Gastroesophageal sphincter (tissue), 3 donors: Measurements from ENCODE around the gene ARFGAP1.

Experiments
- EP300 ChIP-seq: sonication (generic); formaldehyde crosslinking; IDR thresholded peaks from one replicate; pipeline ENCODE4 v1.6.1; 2017; ENCODE audit warnings: antibody characterized with exemption, mild to moderate bottlenecking
- POLR2A ChIP-seq, 2 donors: fragments of 450-650 bp; IDR thresholded peaks; one replicate each; pipeline ENCODE4 v1.6.1; 2017; ENCODE audit warnings: antibody characterized with exemption in 2 of 2, mild to moderate bottlenecking in 2 of 2, moderate library complexity in 1 of 2
- POLR2AphosphoS5 ChIP-seq: sonication (generic); formaldehyde crosslinking; IDR thresholded peaks from one replicate; pipeline ENCODE4 v1.6.1; 2017; ENCODE audit warnings: antibody characterized with exemption
- TF ChIP-seq, protein P1 (sequence below), 4 experiments: fragments of 200-600 bp in 2 of 4; fragments of 450-650 bp in 2 of 4; sonication (generic) in 1 of 4; IDR thresholded peaks; one replicate each; pipeline ENCODE4 v1.5.1; 2017 to 2019; ENCODE audit warnings: antibody characterized with exemption in 4 of 4, mild to moderate bottlenecking in 2 of 4, moderate library complexity in 2 of 4

DNA sequence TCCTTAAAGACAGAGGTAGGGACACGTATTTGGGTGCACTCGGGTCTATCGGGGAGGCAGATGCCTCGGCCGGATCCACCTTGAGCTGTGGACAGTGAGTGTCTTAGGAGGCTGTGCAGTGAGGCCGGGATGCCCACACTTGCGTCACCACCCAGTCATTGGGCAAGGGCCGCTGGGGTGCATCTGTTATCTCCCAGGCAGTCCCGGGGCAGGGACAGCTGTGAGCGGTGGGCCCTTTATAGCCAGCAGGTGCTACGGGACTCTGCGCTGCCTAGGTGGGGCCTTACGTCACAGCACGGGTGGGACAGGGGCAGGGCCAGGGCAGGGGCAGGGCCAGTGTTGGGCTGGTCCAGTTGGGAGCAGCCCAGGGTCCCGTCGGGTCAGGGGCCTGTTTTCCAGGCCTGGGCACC, 19.7 kb downstream of the ARFGAP1 start:
- TF ChIP-seq, protein P1, sequence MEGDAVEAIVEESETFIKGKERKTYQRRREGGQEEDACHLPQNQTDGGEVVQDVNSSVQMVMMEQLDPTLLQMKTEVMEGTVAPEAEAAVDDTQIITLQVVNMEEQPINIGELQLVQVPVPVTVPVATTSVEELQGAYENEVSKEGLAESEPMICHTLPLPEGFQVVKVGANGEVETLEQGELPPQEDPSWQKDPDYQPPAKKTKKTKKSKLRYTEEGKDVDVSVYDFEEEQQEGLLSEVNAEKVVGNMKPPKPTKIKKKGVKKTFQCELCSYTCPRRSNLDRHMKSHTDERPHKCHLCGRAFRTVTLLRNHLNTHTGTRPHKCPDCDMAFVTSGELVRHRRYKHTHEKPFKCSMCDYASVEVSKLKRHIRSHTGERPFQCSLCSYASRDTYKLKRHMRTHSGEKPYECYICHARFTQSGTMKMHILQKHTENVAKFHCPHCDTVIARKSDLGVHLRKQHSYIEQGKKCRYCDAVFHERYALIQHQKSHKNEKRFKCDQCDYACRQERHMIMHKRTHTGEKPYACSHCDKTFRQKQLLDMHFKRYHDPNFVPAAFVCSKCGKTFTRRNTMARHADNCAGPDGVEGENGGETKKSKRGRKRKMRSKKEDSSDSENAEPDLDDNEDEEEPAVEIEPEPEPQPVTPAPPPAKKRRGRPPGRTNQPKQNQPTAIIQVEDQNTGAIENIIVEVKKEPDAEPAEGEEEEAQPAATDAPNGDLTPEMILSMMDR (IDR thresholded peaks at IDR 0.05): no peak
- TF ChIP-seq EP300 (no peak), POLR2AphosphoS5 (no peak), POLR2A (IDR thresholded peaks at IDR 0.05) (no peak)
